KMS-11 (cell line): ENCODE data around the gene UGT2B28.
"Not testable (repeated sequence)": the region's sequence is repeated elsewhere in the genome, so short reads cannot be mapped to it uniquely, and the experiment has no call there.

Experiments
- H2AFZ ChIP-seq: fragments of 200-600 bp; sonication (generic); 2 replicates; pipeline ENCODE4 v1.6.1; 2016; ENCODE audit warnings: antibody characterized with exemption, mixed run types, low read depth
- H3K27ac ChIP-seq: fragments of 200-600 bp; sonication (generic); 2 replicates; pipeline ENCODE4 v1.6.1; 2016; ENCODE audit warnings: mild to moderate bottlenecking, mixed run types
- H3K27me3 ChIP-seq: fragments of 200-600 bp; sonication (generic); 2 replicates; pipeline ENCODE4 v1.6.1; 2017; ENCODE audit warnings: mild to moderate bottlenecking, low read depth, mixed run types, moderate library complexity; ENCODE audit not compliant: insufficient read depth
- H3K36me3 ChIP-seq: fragments of 200-600 bp; sonication (generic); 2 replicates; pipeline ENCODE4 v1.6.1; 2017; ENCODE audit warnings: mild to moderate bottlenecking, mixed run types; ENCODE audit not compliant: insufficient read depth
- H3K4me1 ChIP-seq: fragments of 200-600 bp; sonication (generic); 2 replicates; pipeline ENCODE4 v1.6.1; 2016; ENCODE audit warnings: mild to moderate bottlenecking, low read depth, mixed run types; ENCODE audit not compliant: poor library complexity, severe bottlenecking
- H3K4me2 ChIP-seq: fragments of 200-600 bp; sonication (generic); 2 replicates; pipeline ENCODE4 v1.7.0; 2016; ENCODE audit warnings: mild to moderate bottlenecking, mixed run types
- H3K4me3 ChIP-seq: fragments of 200-600 bp; sonication (generic); IDR thresholded peaks from 2 replicates; pipeline ENCODE4 v1.6.1; 2017; ENCODE audit warnings: low read depth, low read length, mixed read lengths; ENCODE audit not compliant: insufficient read depth
- H3K79me2 ChIP-seq: fragments of 200-600 bp; sonication (generic); 2 replicates; pipeline ENCODE4 v1.6.1; 2016; ENCODE audit warnings: low read depth, mixed run types; ENCODE audit not compliant: insufficient read depth
- H3K9ac ChIP-seq: fragments of 200-600 bp; sonication (generic); 2 replicates; pipeline ENCODE4 v1.6.1; 2016; ENCODE audit warnings: mild to moderate bottlenecking, mixed run types
- H4K20me1 ChIP-seq: fragments of 200-600 bp; sonication (generic); 2 replicates; pipeline ENCODE4 v1.6.1; 2016; ENCODE audit warnings: mild to moderate bottlenecking, mixed run types; ENCODE audit not compliant: insufficient read depth
- TF ChIP-seq, protein P1 (sequence below): fragments of 200-600 bp; sonication (generic); conservative IDR thresholded peaks from 2 replicates; pipeline ENCODE4 v1.6.1; 2017; ENCODE audit warnings: low read depth, mild to moderate bottlenecking, antibody characterized with exemption, low read length, moderate library complexity, mixed read lengths

Gene UGT2B28

DNA sequence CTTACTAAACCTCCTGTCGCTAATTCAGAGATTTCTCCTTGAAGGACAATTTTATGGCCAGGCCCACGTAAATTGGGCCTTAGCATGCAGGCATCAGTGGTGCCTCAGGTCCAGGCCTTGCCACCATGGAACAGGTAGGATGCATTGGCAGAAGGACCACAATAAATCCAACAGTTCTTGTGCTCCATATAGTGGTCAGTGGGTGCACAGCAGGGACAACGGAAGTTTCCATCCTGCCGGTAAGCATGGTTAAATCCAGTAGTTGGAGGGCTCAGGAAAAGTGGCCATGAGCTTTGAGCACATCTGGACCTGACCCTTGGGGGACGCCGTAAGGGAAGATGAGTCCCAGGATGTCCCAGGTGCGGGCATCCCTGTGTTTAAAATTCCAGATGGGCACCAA, 11.7 kb upstream of the UGT2B28 start:
- H3K4me1 ChIP-seq, H3K4me3 ChIP-seq, H3K27me3 ChIP-seq, H2AFZ ChIP-seq, H3K27ac ChIP-seq, H3K79me2 ChIP-seq, H3K36me3 ChIP-seq, H3K9ac ChIP-seq, H3K4me2 ChIP-seq, H4K20me1 ChIP-seq: not testable (repeated sequence)

DNA sequence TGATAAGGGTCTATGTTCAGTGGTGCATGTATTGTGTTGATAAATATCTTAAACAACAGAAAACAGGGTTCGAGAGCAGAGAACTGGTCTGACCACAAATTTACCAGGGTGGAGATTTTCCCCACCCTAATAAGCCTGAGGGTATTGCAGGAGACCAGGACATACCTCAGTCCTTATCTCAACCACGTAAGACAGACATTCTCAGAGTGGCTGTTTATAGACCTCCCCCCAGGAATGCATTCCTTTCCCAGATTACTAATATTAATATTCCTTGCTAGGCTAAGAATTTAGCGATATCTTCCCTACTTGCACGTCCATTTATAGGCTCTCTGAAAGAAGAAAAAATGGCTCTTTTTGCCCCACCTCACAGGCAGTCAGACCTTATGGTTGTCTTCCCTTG, 16.1 kb downstream of the UGT2B28 start:
- H3K27me3 ChIP-seq, H2AFZ ChIP-seq, H3K4me3 ChIP-seq, H3K4me1 ChIP-seq, H3K27ac ChIP-seq, H4K20me1 ChIP-seq, H3K36me3 ChIP-seq, H3K4me2 ChIP-seq, H3K79me2 ChIP-seq, H3K9ac ChIP-seq: not testable (repeated sequence)

DNA sequence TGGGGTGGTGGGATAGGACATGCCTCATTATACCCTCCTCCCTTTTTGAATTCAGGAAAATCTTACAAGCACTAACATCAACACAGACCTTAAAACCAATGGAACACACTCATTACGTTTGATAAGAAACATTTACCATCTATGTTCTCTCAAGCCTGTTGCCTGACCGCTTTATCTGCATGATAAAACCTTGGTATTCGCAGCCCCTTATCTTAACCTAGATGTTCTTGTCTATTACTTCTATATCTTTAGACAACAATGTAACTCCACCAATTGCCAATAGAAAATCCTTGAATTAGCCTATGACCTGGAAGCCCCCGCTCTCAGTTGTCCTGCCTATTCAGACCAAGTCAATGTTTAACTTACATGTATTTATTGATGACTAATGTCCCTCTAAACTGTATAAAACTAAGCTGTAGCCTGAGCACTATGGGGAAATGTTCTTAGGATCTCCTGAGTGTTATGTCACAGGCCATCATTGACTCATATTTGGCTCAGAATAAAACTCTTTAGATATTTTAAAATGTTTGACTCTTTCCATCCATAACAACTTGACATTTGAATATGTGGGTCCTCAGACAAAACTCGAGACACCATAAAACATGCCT, 28.3 kb downstream of the UGT2B28 start:
- H3K4me2 ChIP-seq, H3K36me3 ChIP-seq, H3K9ac ChIP-seq, H3K4me1 ChIP-seq, H3K4me3 ChIP-seq, H3K27ac ChIP-seq, H3K79me2 ChIP-seq, H2AFZ ChIP-seq, H3K27me3 ChIP-seq, H4K20me1 ChIP-seq: not testable (repeated sequence)

DNA sequence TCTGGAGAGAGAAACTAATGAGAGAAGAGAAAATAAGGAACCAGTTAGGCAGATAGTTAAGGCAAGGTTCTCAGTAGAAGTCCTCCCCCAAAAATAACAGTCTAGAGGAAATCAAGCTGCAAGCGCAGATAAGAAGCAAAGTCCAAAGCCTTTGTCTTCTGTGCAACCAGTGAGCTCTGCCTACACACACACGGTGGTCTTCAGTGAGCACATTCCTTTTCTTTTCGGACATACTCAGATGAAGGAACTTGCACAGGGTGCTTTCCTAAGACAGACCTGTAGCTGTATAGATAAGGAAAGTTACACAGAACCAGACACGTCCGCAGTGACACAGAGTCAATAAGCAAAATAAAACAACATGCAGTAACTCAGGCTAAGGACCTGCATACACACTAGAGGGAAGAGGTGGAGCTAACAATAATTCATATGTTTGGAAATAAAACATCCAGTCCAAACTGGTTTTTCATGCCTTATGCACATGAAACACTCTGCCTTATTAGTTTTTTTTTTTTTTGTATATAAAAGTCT, 29.3 kb downstream of the UGT2B28 start:
- H3K4me1 ChIP-seq, H3K4me3 ChIP-seq, H3K79me2 ChIP-seq, H3K36me3 ChIP-seq, H3K4me2 ChIP-seq, H3K27me3 ChIP-seq, H3K27ac ChIP-seq, H4K20me1 ChIP-seq, H2AFZ ChIP-seq, H3K9ac ChIP-seq: not testable (repeated sequence)

DNA sequence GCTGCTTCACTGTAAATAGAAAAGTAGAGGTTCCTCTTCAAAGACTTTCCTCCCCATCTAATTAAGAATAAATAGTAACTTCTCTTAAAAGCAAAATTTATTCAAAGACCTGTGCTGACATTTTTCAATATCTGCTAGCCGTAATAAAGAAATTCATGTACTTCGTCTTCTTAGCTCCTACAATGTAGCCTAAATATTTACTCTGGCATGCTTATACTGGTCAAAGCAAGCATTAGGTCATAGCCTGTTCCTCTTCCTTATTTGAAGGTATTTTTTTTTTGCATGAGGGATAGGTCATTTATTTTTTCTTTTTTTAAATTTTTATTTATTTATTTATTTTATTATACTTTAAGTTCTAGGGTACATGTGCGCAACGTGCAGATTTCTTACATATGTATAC, 30.0 kb downstream of the UGT2B28 start:
- H3K27ac ChIP-seq, H3K36me3 ChIP-seq, H3K4me1 ChIP-seq, H3K4me3 ChIP-seq, H3K4me2 ChIP-seq, H2AFZ ChIP-seq, H3K79me2 ChIP-seq, H4K20me1 ChIP-seq, H3K9ac ChIP-seq, H3K27me3 ChIP-seq: not testable (repeated sequence)

DNA sequence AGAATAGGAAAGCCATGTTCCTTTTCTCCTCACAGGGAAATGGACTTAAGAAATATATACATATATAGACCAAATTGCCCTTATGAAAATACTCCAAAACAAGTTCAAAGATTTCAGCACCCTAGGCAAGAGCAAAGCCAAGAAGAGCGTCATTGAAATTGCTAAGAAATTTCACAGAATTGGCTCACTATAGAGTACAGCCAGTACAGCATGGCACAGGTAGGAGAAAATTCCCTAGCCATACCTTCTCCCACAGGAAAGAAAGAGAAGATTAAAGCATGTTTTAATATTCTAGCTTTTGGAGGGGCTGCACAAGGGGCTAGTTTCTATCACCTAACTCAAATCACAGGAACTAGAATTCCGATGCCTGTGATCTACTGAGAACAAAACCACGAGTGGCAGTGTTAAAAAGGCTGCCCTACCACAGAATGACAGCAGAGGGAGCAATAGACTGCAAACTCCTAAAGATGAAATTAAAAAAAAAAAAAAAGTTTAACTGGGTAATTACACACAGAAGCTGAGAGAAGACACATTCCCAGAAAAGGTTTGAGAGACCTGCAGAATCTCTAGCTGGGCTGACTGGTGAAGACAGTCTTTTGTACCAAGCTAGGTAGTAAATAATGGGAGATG, 37.5 kb downstream of the UGT2B28 start:
- not testable (repeated sequence) for H3K27me3 ChIP-seq, H3K4me3 ChIP-seq, H3K27ac ChIP-seq, H4K20me1 ChIP-seq, H3K9ac ChIP-seq, H3K79me2 ChIP-seq, H3K36me3 ChIP-seq
- Histone ChIP-seq H3K4me2 (peak overlapping the region; percentile 33; the same call in 1 of the 2 replicates), H3K4me1 (peaks cover 30% of the 10 kb centered on the region), H2AFZ (peak overlapping the region; percentile 66; the same call in 1 of the 2 replicates)
- TF ChIP-seq, protein P1, sequence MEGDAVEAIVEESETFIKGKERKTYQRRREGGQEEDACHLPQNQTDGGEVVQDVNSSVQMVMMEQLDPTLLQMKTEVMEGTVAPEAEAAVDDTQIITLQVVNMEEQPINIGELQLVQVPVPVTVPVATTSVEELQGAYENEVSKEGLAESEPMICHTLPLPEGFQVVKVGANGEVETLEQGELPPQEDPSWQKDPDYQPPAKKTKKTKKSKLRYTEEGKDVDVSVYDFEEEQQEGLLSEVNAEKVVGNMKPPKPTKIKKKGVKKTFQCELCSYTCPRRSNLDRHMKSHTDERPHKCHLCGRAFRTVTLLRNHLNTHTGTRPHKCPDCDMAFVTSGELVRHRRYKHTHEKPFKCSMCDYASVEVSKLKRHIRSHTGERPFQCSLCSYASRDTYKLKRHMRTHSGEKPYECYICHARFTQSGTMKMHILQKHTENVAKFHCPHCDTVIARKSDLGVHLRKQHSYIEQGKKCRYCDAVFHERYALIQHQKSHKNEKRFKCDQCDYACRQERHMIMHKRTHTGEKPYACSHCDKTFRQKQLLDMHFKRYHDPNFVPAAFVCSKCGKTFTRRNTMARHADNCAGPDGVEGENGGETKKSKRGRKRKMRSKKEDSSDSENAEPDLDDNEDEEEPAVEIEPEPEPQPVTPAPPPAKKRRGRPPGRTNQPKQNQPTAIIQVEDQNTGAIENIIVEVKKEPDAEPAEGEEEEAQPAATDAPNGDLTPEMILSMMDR, result peak; percentile 85
